ENCODE measurements around the gene ZNRF3.

- no peak for TF ChIP-seq ZFP3 (CRISPR knock-in tag; IDR thresholded peaks at IDR 0.05)
- TF ChIP-seq ARNTL (CRISPR knock-in tag; IDR thresholded peaks at IDR 0.05; ENCODE audit: borderline replicate concordance, low read depth), result no peak
- no peak for TF ChIP-seq ZNF565 (CRISPR knock-in tag; conservative IDR thresholded peaks at IDR 0.05; ENCODE audit: low read depth)
- TF ChIP-seq PATZ1 (CRISPR knock-in tag; IDR thresholded peaks at IDR 0.05; ENCODE audit: borderline replicate concordance), result no peak
Observed at GRCh38 chr22:28940441-28940840, 57.1 kb downstream of the ZNRF3 start.

Data from SK-N-SH treated with all-trans-retinoic acid at 6 μM for 48 hours (cell line).